DND-41 (cell line): Measurements from ENCODE around the gene ZNF443.
"Not testable (repeated sequence)": the region's sequence is repeated elsewhere in the genome, so short reads cannot be mapped to it uniquely, and the experiment has no call there.

Source experiments
- ATAC-seq: fragments of 200-7000 bp; cut with Tn5 transposase; 3 replicates; pipeline ENCODE4 v1.9.1; 2021; ENCODE audit warnings: low read depth; ENCODE audit not compliant: insufficient read depth
- DNase-seq: peaks from one replicate; pipeline ENCODE4 v3.0.0-alpha.2; 2020
- H2AFZ ChIP-seq: 2 replicates; pipeline ENCODE4 v1.6.0; 2012; ENCODE audit warnings: low read depth, low read length
- H3K27ac ChIP-seq: 2 replicates; pipeline ENCODE4 v1.5.1; 2012; ENCODE audit warnings: low read length, inconsistent platforms
- H3K27me3 ChIP-seq: fragments of 200-600 bp; sonication (generic); 2 replicates; pipeline ENCODE4 v1.6.0; 2012; ENCODE audit warnings: low read length, mild to moderate bottlenecking, inconsistent platforms; ENCODE audit not compliant: insufficient read depth, poor library complexity
- H3K36me3 ChIP-seq: 2 replicates; pipeline ENCODE4 v1.5.1; 2012; ENCODE audit warnings: low read length, inconsistent platforms; ENCODE audit not compliant: insufficient read depth
- H3K4me1 ChIP-seq: 2 replicates; pipeline ENCODE4 v1.5.1; 2012; ENCODE audit warnings: mild to moderate bottlenecking, low read length; ENCODE audit not compliant: insufficient read depth
- H3K4me2 ChIP-seq: 2 replicates; pipeline ENCODE4 v1.6.0; 2012; ENCODE audit warnings: mild to moderate bottlenecking, moderate library complexity, low read length, inconsistent platforms; ENCODE audit not compliant: insufficient read depth
- H3K4me3 ChIP-seq, 2 experiments: fragments of 200-600 bp in 1 of 2; shearing (Covaris generic) in 1 of 2; 2 replicates each; pipeline ENCODE4 v1.5.1; 2012 to 2016; ENCODE audit warnings: inconsistent platforms in 2 of 2, low read length in 2 of 2, mild to moderate bottlenecking in 2 of 2, low read depth in 1 of 2, moderate library complexity in 1 of 2
- H3K79me2 ChIP-seq: 2 replicates; pipeline ENCODE4 v1.6.0; 2012; ENCODE audit warnings: low read length, inconsistent platforms; ENCODE audit not compliant: insufficient read depth
- H3K9ac ChIP-seq: 2 replicates; pipeline ENCODE4 v1.6.0; 2012; ENCODE audit warnings: low read depth, mild to moderate bottlenecking, inconsistent platforms, low read length, moderate library complexity
- H3K9me3 ChIP-seq: 2 replicates; pipeline ENCODE4 v1.5.1; 2012; ENCODE audit warnings: low read length, moderate library complexity, mild to moderate bottlenecking, inconsistent platforms; ENCODE audit not compliant: insufficient read depth, severe bottlenecking
- H4K20me1 ChIP-seq: 2 replicates; pipeline ENCODE4 v1.6.0; 2012; ENCODE audit warnings: low read length; ENCODE audit not compliant: insufficient read depth
- CTCF ChIP-seq: IDR thresholded peaks from 2 replicates; pipeline ENCODE4 v1.5.1; 2012; ENCODE audit warnings: borderline replicate concordance, low read length, moderate library complexity, mild to moderate bottlenecking; ENCODE audit not compliant: poor library complexity, severe bottlenecking; ENCODE audit errors: extremely low read depth
- EZH2 ChIP-seq: IDR thresholded peaks from 3 replicates; pipeline ENCODE4 v1.6.1; 2012; ENCODE audit warnings: borderline replicate concordance, low read depth, mild to moderate bottlenecking, moderate library complexity, low read length, inconsistent platforms; ENCODE audit not compliant: severe bottlenecking

ZNF443 gene

DNA sequence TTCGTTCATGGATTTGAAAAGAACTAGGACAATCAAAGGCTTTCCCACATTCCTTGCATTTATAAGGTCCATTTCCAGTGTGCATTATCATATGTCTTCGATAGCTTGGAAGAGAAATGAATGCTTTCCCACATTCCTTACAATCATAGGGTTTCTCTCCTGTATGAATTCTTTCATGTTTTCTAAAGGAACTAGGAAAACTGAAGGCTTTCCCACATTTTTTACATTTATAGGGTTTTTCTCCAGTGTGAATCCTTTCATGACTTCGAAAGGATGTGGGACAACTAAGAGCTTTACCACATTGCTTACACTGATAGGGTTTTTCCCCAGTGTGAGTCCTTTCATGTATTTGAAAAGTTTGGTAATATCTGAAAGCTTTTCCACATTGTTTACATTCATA, 23.9 kb upstream of the ZNF443 start:
- Histone ChIP-seq H3K4me3 (no peak overlapping the region), H3K27me3 (no peaks in the 10 kb centered on the region), H2AFZ (no peak overlapping the region), H3K36me3 (peaks cover 37% of the 10 kb centered on the region), H3K9me3 (peaks cover 41% of the 10 kb centered on the region), H3K4me1 (no peaks in the 10 kb centered on the region), H3K79me2 (peaks cover 6% of the 10 kb centered on the region; the same call in 1 of the 2 replicates), H4K20me1 (no peaks in the 10 kb centered on the region), H3K9ac (no peak overlapping the region), H3K27ac (no peak overlapping the region), H3K4me2 (no peak overlapping the region)
- ATAC-seq: no peak
- TF ChIP-seq CTCF: no peak
- TF ChIP-seq EZH2: no peak
- no peak for DNase-seq

- H3K4me3 ChIP-seq, ATAC-seq, H3K79me2 ChIP-seq, DNase-seq, H3K27ac ChIP-seq, H3K9ac ChIP-seq, H4K20me1 ChIP-seq, H2AFZ ChIP-seq, H3K27me3 ChIP-seq, H3K4me1 ChIP-seq, H3K4me2 ChIP-seq: not testable (repeated sequence)
- H3K36me3 ChIP-seq: peaks cover 37% of the 10 kb centered on the region
- H3K9me3 ChIP-seq: peaks cover 38% of the 10 kb centered on the region
Observed at GRCh38 chr19:12464139-12464538, 23.3 kb upstream of the ZNF443 start.

GRCh38 chr19:12453495-12453894, 12.7 kb upstream of the ZNF443 start:
- Histone ChIP-seq H4K20me1 (no peaks in the 10 kb centered on the region), H2AFZ (no peak overlapping the region), H3K4me3 (no peak overlapping the region), H3K4me2 (no peak overlapping the region), H3K27me3 (no peaks in the 10 kb centered on the region), H3K27ac (no peak overlapping the region), H3K4me1 (no peaks in the 10 kb centered on the region), H3K9ac (no peak overlapping the region), H3K79me2 (no peaks in the 10 kb centered on the region), H3K36me3 (no peaks in the 10 kb centered on the region), H3K9me3 (peaks cover 17% of the 10 kb centered on the region)
- no peak for DNase-seq
- no peak for TF ChIP-seq CTCF
- TF ChIP-seq EZH2: no peak
- ATAC-seq: no peak

- Histone ChIP-seq H4K20me1 (no peaks in the 10 kb centered on the region), H3K4me2 (no peak overlapping the region), H3K9me3 (peaks cover 17% of the 10 kb centered on the region), H3K36me3 (no peaks in the 10 kb centered on the region), H3K27me3 (no peaks in the 10 kb centered on the region), H3K4me1 (no peaks in the 10 kb centered on the region), H3K9ac (no peak overlapping the region), H3K4me3 (no peak overlapping the region), H3K79me2 (no peaks in the 10 kb centered on the region), H2AFZ (no peak overlapping the region), H3K27ac (no peak overlapping the region)
- TF ChIP-seq CTCF: no peak
- no peak for TF ChIP-seq EZH2
- DNase-seq (peak; percentile 17), ATAC-seq (no peak)
Observed at GRCh38 chr19:12450844-12451243, 10.0 kb upstream of the ZNF443 start.
